GM12892 (cell line): ENCODE data around the gene PTGR2.

Source experiments
- POLR2A ChIP-seq: IDR thresholded peaks from 2 replicates; pipeline ENCODE4 v1.6.1; 2011; ENCODE audit warnings: low read depth, low read length, control low read depth
- POLR2AphosphoS5 ChIP-seq: IDR thresholded peaks from 2 replicates; pipeline ENCODE4 v1.6.1; 2011; ENCODE audit warnings: low read depth, low read length, control low read depth

DNA sequence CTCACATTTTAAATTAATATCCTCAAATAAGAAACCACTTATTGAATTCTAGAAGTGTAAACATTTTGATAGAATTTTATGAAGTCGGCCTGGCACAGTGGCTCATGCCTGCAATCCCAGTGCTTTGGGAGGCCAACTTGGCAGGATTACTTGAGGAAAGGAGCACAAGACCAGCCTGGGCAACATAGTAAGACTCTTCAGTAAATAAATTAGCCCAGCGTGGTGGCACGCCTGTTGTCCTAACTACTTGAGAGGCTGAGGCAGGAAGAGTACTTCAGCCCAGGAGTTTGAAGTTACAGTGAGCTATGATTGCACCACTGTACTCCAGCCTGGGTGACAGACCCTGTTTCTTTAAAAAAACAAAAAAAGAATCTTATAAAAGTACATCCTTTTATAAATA is 26.2 kb downstream of the PTGR2 start:
- no peak for TF ChIP-seq POLR2AphosphoS5
- TF ChIP-seq POLR2A = no peak
